GM15510 (cell line): ENCODE results near the gene CAPN12.

Experiments
- POLR2A ChIP-seq: IDR thresholded peaks from 3 replicates; pipeline ENCODE4 v1.6.1; 2011; ENCODE audit warnings: borderline replicate concordance; ENCODE audit not compliant: insufficient read length; ENCODE audit errors: extremely low read depth

Gene CAPN12

GRCh38 chr19:38717855-38718254 is 26.4 kb downstream of the CAPN12 start:
- TF ChIP-seq POLR2A: no peak

GRCh38 chr19:38717051-38717450 is 27.2 kb downstream of the CAPN12 start:
- TF ChIP-seq POLR2A: no peak

GRCh38 chr19:38715555-38715954 is 28.7 kb downstream of the CAPN12 start:
- no peak for TF ChIP-seq POLR2A

- TF ChIP-seq POLR2A: no peak
These were observed 29.9 kb downstream of the CAPN12 start for GRCh38 chr19:38714354-38714778.

GRCh38 chr19:38713865-38714264 is 30.4 kb downstream of the CAPN12 start:
- no peak for TF ChIP-seq POLR2A

GRCh38 chr19:38713227-38713649 is 31.0 kb downstream of the CAPN12 start:
- TF ChIP-seq POLR2A: no peak

- no peak for TF ChIP-seq POLR2A
These were observed 32.0 kb downstream of the CAPN12 start for GRCh38 chr19:38712161-38712748.

- no peak for TF ChIP-seq POLR2A
These were observed 32.5 kb downstream of the CAPN12 start for GRCh38 chr19:38711726-38712153.

- TF ChIP-seq POLR2A: no peak
These were observed 33.1 kb downstream of the CAPN12 start for GRCh38 chr19:38710928-38711725.

- TF ChIP-seq POLR2A: no peak
These were observed 33.9 kb downstream of the CAPN12 start for GRCh38 chr19:38710416-38710702.

GRCh38 chr19:38709671-38710415 is 34.4 kb downstream of the CAPN12 start:
- TF ChIP-seq POLR2A: no peak

GRCh38 chr19:38709119-38709518 is 35.2 kb downstream of the CAPN12 start:
- TF ChIP-seq POLR2A: no peak

GRCh38 chr19:38708413-38709024 is 35.8 kb downstream of the CAPN12 start:
- no peak for TF ChIP-seq POLR2A

GRCh38 chr19:38707512-38708114 is 36.7 kb downstream of the CAPN12 start:
- no peak for TF ChIP-seq POLR2A
